Stimulated activated CD8-positive, alpha-beta memory T cell treated with anti-CD3 and anti-CD28 coated beads, Interleukin-15, amount 100 ng/mL, for 48 hours (primary cell): ENCODE data around the gene SH3PXD2A.

Experiments
- DNase-seq, 2 donors: peaks; one replicate each; pipeline ENCODE4 v3.0.0-alpha.2; 2020; ENCODE audit warnings: low read depth in 2 of 2

Gene SH3PXD2A

DNA sequence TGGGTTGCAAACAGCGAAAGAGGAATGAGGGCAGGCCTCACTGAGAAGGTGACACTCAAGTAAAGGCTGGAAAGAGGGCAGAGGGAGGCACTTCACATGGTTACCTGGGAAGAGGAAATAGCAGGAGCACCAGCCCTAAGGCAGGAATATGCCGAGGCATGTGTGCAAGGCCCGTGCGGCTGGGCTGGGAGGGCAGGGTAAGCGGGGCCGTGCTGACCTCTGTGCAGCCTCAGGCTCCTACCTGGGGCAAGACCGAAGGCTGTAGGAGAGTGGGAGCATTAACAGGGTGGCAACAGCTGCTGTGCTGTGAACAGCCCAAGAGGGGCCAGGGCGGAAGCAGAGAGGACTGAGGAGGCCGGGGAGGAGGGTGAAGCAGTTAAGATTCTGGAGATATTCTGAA, 24.0 kb upstream of the SH3PXD2A start:
- no peak for DNase-seq

DNA sequence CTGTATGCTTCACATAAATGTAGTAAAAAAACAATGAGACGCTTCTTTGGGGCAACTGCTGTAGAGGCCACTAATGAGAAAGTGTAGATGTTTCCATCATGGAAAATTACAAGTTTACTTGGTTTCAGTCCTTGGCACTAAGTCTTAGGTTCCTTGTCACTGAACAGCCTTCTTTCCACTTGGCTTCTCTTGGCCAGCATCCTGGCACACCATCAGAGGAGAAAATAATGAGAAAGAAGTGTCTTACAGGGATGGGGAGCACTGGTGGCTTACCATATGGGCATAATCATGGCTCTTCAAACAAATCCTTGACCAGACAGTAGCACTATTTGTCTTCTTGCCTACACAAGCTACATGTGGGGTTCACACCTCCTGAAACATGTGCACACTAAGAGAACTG, 22.5 kb upstream of the SH3PXD2A start:
- DNase-seq: no peak

- no peak for DNase-seq
Measured at GRCh38 chr10:103876155-103876554, 20.8 kb upstream of the SH3PXD2A start.

GRCh38 chr10:103874730-103875129, 19.4 kb upstream of the SH3PXD2A start:
- DNase-seq: no peak

DNA sequence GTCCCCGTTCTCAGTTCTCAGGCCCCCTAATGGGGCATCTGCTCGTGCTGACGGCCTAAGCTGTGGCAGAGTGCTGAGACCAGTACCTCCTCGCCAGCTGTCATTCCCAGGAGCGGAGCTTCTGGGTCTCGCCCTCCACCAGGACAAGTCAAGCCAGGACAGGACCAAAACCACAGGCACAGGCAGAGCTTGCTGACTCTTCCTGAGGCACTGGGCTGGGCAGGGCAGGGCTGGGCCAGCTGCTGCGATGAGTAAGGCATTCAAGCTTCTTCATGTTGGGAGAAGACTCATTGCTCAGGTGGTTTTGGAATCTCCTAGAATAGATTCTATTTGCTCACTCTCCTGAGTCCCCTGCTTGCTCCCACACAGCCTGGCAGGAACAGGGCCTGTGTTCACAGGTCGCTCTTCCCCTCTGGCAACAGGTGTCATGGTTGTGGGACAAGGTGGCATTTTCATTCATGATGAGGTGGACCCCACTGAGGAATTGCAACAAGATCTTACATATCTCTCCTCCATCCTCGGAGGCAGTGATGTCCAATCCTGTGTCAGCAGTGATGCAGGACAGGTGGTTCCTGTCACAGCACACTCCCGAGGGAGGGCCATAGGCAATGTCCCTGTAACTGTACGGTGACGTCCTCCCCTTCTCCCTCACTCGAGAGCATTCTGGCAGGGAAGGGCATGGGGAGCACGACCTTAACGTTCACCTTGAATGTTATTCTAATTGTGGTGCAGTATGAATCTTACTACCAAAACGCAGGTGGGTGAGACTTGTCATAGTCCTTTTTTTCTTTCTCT, 17.0 kb upstream of the SH3PXD2A start:
- no peak for DNase-seq

DNA sequence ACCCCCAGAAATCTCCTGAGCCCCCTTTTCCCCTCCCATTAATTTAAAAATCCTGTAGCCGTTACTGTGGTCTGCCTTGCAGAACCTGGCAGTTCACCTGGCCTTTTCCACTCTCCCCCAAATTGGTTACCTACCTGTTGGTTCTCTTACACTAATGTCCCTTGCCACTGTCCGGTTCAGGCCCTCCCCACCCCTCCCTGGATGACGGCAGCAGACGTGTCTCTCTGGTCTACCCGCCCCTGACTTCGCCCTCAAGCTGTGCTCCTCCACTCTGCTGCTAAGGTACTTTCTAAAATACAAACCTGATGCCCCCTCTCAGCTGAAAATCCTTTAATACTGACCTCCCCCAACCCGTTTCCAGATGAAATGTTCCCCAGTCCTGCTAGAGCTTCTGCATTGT, 15.6 kb upstream of the SH3PXD2A start:
- no peak for DNase-seq

DNA sequence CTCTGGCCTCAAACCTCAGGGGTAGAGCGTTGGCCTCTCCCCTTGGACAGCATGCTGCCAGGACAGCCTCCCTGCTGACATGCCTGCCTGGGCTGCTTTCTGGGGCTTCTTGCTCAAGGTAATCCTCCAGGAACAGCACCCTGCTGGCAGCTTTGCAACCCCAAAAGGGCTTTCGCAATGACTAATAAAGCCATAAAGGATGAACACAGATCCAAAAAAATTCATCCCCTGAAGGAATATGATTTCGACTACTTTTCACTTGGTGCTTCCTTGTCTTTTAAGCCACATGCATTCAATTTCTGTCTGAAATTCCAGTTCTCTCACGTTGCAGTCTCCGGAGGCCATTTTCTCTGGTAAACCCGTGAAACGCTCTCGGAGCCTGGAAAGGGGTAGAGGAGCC, 15.1 kb upstream of the SH3PXD2A start:
- DNase-seq: no peak

DNA sequence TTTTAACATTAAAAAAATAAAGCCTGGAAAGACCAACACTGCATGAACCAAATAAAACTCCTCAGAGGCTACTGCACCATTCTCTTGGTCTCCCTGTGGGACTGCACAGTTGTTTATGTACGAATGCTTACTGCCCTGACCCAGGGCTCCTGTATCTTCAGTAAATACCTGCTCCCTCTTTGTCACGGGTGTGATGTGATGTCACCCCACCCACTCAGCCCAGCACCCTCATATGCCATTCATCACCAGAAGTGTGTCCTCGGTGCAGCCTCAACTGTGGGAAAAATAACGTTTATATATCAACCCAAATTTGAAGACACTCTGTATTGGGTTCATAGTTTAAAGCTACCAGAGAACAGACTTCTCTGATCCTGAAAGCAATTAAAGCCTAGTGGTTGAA, 14.0 kb upstream of the SH3PXD2A start:
- no peak for DNase-seq

DNA sequence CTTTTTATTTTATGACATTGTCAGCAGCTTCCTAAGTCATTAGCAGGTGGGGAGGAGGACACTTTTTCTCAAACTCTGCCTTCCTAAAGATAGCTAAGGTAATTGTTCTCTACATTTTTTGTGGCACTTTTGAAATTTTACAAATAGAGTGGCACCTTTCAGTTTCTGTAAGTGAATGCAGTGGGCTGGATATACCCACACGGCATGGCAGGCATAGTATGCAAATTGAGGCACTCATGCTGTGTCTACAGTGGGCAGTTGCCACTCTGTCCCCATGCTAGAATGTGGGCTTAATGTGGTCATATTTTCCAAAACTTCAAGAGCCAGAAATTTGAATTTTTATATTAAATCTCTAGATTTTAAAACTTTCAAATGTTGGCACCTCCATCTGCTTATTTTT, 12.8 kb upstream of the SH3PXD2A start:
- no peak for DNase-seq

DNA sequence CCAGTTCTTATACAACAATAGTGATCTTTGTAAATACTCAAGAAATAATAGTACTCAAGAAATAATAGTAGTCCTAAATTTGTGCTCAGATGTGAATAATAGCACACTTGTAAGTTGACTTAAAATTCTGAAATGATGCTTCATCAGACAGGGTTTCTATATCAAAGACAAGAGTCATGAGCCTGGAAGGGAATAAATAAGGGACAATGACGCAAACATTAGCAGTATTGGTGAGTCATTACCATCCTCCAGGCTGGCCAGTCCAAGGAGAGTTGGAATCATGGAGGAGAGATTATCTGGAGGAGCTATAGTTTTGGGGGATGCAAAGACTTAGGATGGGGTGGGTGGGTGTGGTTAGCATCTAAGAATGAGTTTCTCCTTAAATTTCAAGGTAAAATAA, 6.1 kb upstream of the SH3PXD2A start:
- no peak for DNase-seq

GRCh38 chr10:103859161-103860086, 4.0 kb upstream of the SH3PXD2A start:
- peak; percentile 18 to 19 for DNase-seq

DNA sequence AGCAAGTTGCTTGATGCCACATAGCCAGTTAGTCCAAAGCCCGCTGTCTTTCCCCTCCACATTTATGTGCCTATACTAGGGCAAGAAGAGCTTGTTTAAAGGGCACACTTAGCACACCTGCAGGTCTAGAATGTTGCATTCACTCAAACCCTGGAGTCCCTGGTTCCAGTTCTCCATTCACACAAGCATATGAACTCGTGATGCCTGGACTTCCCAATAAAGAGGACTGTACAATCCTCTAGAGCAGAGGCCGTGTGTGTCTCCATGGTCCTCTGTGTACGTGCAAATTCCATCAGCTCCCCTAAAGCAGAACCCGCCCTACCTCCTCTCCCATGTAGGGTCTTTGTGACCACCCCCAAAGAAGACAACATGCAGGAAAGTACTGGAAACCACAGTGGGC, 3.0 kb upstream of the SH3PXD2A start:
- no peak for DNase-seq

DNA sequence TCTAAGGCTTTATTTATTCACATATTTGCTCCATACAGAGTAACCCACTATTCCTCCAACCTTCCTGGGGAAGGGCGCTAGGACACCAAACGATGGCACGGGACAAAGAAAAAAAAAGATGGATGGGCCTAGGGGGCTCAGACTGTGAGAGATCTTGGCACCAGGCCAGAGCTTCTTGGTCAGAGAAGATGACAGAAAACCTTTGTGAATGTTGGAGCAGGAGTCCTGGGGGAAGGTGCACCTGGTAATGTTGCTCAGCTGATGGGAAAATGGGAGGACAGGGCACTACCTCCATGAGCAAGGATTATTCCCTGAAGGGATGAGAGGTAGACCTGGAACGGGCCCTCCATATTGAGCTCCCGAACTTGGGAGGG, 1.4 kb upstream of the SH3PXD2A start:
- DNase-seq: no peak

- DNase-seq: no peak
Measured at GRCh38 chr10:103855852-103856796, 748 bp upstream of the SH3PXD2A start.

DNA sequence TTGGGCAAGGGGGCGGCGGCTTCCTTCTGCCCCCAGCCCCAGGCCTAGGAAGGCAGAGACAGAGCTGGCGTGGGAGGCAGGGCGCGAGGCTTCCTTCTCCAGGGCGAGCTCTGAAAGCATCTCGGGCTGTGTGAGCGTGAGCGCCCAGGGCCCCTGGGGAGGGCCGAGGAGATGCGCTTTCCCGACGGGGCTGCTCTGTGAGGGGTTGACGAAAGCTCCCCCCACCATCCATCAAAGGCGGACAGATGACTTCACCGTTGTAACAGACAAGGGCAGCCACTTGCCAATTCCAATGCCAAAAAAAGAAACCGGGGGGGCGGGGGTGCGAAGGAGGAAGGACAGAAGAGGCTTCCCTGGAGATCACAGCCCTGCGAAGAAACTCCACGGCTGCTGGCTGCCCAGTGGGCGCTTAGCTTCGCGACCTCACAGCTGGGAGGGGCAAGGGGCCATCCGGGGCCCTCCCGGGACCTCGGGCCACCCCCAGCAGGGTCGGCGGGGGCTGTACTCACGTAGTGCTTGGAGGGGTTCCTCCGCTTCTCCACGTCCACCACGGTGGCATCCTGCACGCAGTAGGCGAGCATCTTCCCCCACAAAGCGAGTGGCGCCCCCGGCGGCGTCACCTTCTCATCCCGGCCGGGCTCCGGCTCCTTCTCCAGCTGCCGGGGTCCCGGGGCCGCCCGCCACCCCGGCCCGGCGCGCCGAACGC, 537 bp downstream of the SH3PXD2A start:
- DNase-seq: no peak

- DNase-seq: no peak
Measured at GRCh38 chr10:103854265-103854685, 1.1 kb downstream of the SH3PXD2A start.

GRCh38 chr10:103853428-103854264, 1.7 kb downstream of the SH3PXD2A start:
- DNase-seq: no peak

DNA sequence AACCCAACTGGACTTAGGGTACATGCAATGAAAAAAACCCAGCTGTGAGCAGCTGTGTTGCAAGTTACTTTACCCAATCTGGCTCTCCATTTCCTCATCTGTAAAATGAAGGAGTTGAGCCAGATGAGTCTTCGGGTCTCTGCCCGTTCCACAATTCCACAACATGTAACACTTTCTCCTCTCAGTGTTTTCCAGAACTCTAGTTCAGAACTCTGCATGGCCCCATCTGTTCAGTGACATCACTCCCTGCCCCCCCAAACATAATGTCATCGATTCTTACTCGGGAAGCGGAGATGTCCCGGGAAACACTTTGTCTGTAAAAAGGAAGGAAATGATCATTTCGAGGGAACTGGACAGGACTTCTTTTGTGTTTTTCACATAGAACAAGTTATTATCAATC, 2.5 kb downstream of the SH3PXD2A start:
- no peak for DNase-seq

- no peak for DNase-seq
Measured at GRCh38 chr10:103852189-103852711, 3.1 kb downstream of the SH3PXD2A start.

GRCh38 chr10:103851261-103851660, 4.1 kb downstream of the SH3PXD2A start:
- DNase-seq: no peak
